A549 (cell line): ENCODE measurements around the gene RIPOR2.

ENCODE experiments used
- CBX8 ChIP-seq: fragments of 200-600 bp; sonication (generic); IDR thresholded peaks from 2 replicates; pipeline ENCODE4 v1.6.1; 2016
- CEBPB ChIP-seq, 2 experiments: fragments of >200 bp in 1 of 2; sonication (Bioruptor Twin) in 1 of 2; formaldehyde crosslinking in 1 of 2; IDR thresholded peaks; 2 replicates each; pipeline ENCODE4 v1.6.1; 2012 to 2016
- EP300 ChIP-seq, 2 experiments: fragments of >200 bp; sonication (Bioruptor Twin); formaldehyde crosslinking; IDR thresholded peaks; 2 replicates in 1 of 2; 3 replicates in 1 of 2; pipeline ENCODE4 v1.6.1; 2016 to 2017
- MAFK ChIP-seq: fragments of 450-650 bp; IDR thresholded peaks from 2 replicates; pipeline ENCODE4 v1.6.1; 2014; ENCODE audit not compliant: partially characterized antibody
- NFE2L2 ChIP-seq: fragments of 150-350 bp; conservative IDR thresholded peaks from 2 replicates; pipeline ENCODE4 v1.6.1; 2014; ENCODE audit warnings: low read length
- POLR2A ChIP-seq: IDR thresholded peaks from 2 replicates; pipeline ENCODE4 v1.6.1; 2012; ENCODE audit warnings: mild to moderate bottlenecking, low read length
- SMC3 ChIP-seq: fragments of >200 bp; sonication (Bioruptor Twin); formaldehyde crosslinking; IDR thresholded peaks from 3 replicates; pipeline ENCODE4 v1.6.1; 2018; ENCODE audit warnings: inconsistent platforms
- TF ChIP-seq, protein P1 (sequence below): fragments of >200 bp; sonication (Bioruptor Twin); formaldehyde crosslinking; IDR thresholded peaks from 3 replicates; pipeline ENCODE4 v1.5.1; 2016
- TF ChIP-seq, protein P2 (sequence below): fragments of >200 bp; sonication (Bioruptor Twin); formaldehyde crosslinking; IDR thresholded peaks from 3 replicates; pipeline ENCODE4 v1.6.1; 2016
- TF ChIP-seq, protein P3 (sequence below): fragments of 150-350 bp; IDR thresholded peaks from 2 replicates; pipeline ENCODE4 v1.6.1; 2014; ENCODE audit warnings: low read depth, mild to moderate bottlenecking, low read length

DNA sequence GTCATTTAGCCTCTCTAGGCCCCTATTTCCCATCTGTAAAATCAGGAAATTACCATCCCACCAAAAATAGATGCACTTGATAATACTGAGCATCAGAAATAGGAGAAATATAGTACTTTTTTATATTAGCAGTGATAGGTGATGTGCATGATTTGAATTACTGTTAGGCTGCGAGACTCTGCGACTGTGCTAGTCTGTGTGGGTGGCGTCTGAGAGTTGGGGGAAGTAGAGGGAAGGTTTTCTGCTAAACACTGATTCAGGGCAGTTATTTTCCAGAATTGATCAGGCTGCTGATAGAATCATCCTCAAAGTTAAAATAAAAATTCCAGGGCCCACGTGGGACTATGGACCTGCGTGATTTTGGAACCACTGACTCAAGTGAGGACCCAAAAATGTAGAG is 76.6 kb downstream of the RIPOR2 start:
- TF ChIP-seq, protein P1, sequence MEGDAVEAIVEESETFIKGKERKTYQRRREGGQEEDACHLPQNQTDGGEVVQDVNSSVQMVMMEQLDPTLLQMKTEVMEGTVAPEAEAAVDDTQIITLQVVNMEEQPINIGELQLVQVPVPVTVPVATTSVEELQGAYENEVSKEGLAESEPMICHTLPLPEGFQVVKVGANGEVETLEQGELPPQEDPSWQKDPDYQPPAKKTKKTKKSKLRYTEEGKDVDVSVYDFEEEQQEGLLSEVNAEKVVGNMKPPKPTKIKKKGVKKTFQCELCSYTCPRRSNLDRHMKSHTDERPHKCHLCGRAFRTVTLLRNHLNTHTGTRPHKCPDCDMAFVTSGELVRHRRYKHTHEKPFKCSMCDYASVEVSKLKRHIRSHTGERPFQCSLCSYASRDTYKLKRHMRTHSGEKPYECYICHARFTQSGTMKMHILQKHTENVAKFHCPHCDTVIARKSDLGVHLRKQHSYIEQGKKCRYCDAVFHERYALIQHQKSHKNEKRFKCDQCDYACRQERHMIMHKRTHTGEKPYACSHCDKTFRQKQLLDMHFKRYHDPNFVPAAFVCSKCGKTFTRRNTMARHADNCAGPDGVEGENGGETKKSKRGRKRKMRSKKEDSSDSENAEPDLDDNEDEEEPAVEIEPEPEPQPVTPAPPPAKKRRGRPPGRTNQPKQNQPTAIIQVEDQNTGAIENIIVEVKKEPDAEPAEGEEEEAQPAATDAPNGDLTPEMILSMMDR: no peak
- no peak for TF ChIP-seq POLR2A
- no peak for TF ChIP-seq CBX8
- TF ChIP-seq MAFK: no peak
- no peak for TF ChIP-seq SMC3
- TF ChIP-seq NFE2L2: no peak
- TF ChIP-seq, protein P2, sequence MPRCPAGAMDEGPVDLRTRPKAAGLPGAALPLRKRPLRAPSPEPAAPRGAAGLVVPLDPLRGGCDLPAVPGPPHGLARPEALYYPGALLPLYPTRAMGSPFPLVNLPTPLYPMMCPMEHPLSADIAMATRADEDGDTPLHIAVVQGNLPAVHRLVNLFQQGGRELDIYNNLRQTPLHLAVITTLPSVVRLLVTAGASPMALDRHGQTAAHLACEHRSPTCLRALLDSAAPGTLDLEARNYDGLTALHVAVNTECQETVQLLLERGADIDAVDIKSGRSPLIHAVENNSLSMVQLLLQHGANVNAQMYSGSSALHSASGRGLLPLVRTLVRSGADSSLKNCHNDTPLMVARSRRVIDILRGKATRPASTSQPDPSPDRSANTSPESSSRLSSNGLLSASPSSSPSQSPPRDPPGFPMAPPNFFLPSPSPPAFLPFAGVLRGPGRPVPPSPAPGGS: no peak
- no peak for TF ChIP-seq EP300 (IDR thresholded peaks at IDR 0.05)
- TF ChIP-seq, protein P3, sequence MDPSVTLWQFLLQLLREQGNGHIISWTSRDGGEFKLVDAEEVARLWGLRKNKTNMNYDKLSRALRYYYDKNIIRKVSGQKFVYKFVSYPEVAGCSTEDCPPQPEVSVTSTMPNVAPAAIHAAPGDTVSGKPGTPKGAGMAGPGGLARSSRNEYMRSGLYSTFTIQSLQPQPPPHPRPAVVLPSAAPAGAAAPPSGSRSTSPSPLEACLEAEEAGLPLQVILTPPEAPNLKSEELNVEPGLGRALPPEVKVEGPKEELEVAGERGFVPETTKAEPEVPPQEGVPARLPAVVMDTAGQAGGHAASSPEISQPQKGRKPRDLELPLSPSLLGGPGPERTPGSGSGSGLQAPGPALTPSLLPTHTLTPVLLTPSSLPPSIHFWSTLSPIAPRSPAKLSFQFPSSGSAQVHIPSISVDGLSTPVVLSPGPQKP: no peak
- TF ChIP-seq CEBPB (IDR thresholded peaks at IDR 0.05): no peak
